SK-N-MC (cell line): ENCODE measurements around the gene IQSEC1.

Experiments
- DNase-seq: peaks from one replicate; pipeline ENCODE4 v3.0.0-alpha.2; 2011; ENCODE audit warnings: low read depth, low spot score
- H3K27ac ChIP-seq: fragments of 200-600 bp; sonication (generic); 2 replicates; pipeline ENCODE4 v1.5.1; 2016; ENCODE audit warnings: mixed run types
- H3K36me3 ChIP-seq: fragments of 200-600 bp; sonication (generic); 2 replicates; pipeline ENCODE4 v1.6.1; 2017; ENCODE audit warnings: antibody characterized with exemption, low read length, mixed read lengths; ENCODE audit not compliant: insufficient read depth
- H3K4me3 ChIP-seq: fragments of 200-600 bp; sonication (generic); 2 replicates; pipeline ENCODE4 v1.5.1; 2016
- H3K9ac ChIP-seq: fragments of 200-600 bp; sonication (generic); 2 replicates; pipeline ENCODE4 v1.8.0; 2017; ENCODE audit warnings: mixed run types, mixed read lengths; ENCODE audit not compliant: insufficient read length
- H3K9me3 ChIP-seq: fragments of 200-600 bp; sonication (generic); 2 replicates; pipeline ENCODE4 v1.6.1; 2017; ENCODE audit warnings: low read depth, mild to moderate bottlenecking, antibody characterized with exemption, low read length, moderate library complexity, mixed read lengths
- EZH2 ChIP-seq: fragments of 200-600 bp; sonication (generic); IDR thresholded peaks from one replicate; pipeline ENCODE4 v1.6.1; 2017; ENCODE audit warnings: antibody characterized with exemption
- FOXP2 ChIP-seq: optimal IDR thresholded peaks from 2 replicates; pipeline ENCODE3; 2011; ENCODE audit warnings: mild to moderate bottlenecking, moderate library complexity; ENCODE audit not compliant: insufficient read depth; ENCODE audit errors: extremely low read length, control extremely low read depth
- POLR2AphosphoS5 ChIP-seq: IDR thresholded peaks from 2 replicates; pipeline ENCODE4 v1.6.1; 2012; ENCODE audit warnings: mild to moderate bottlenecking, low read depth, low read length, borderline replicate concordance

IQSEC1 gene

GRCh38 chr3:12916159-12916558 is 157.1 kb downstream of the IQSEC1 start:
- DNase-seq: no peak
- H3K36me3 ChIP-seq: no peaks in the 10 kb centered on the region
- H3K27ac ChIP-seq: no peak overlapping the region
- TF ChIP-seq EZH2: no peak
- TF ChIP-seq POLR2AphosphoS5: no peak
- TF ChIP-seq FOXP2: no peak
- H3K9me3 ChIP-seq: no peaks in the 10 kb centered on the region
- no peak overlapping the region for H3K9ac ChIP-seq
- H3K4me3 ChIP-seq: no peak overlapping the region

- TF ChIP-seq FOXP2: no peak
- TF ChIP-seq POLR2AphosphoS5: no peak
- TF ChIP-seq EZH2: no peak
- Histone ChIP-seq H3K9me3 (no peaks in the 10 kb centered on the region), H3K4me3 (no peak overlapping the region), H3K36me3 (no peaks in the 10 kb centered on the region), H3K27ac (no peak overlapping the region), H3K9ac (no peak overlapping the region)
- no peak for DNase-seq
These were observed 159.1 kb downstream of the IQSEC1 start for GRCh38 chr3:12914088-12914487.

DNA sequence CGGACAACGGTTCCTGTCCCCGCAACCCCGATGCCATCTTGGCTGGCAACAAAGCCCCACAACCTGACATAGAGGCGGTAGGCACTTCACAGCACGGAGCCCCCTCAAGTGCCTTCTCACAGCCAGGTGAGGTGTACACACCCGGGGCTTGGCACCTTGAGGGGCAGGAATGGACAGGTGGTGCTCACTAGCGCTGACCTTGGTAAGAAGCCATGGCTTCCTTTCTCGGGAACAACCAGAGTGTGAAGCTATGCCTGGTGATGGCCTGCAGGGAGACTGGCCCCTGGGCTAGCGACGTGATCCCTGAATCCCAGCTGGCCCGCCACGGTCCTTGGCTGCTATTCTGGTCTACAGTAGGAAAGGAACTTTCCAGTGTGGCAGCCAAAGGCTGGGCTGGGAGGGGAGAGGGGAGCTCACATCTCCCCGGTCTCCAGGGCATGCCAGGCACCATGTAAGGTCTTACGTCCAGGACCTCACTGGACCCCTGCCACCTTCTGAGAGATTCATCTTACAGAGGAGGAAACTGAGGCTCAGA is 161.3 kb downstream of the IQSEC1 start:
- H3K9me3 ChIP-seq: no peaks in the 10 kb centered on the region
- TF ChIP-seq EZH2 (no peak), POLR2AphosphoS5 (no peak), FOXP2 (no peak)
- no peak overlapping the region for H3K9ac ChIP-seq
- no peaks in the 10 kb centered on the region for H3K36me3 ChIP-seq
- H3K27ac ChIP-seq: no peak overlapping the region
- H3K4me3 ChIP-seq: no peak overlapping the region
- no peak for DNase-seq

DNA sequence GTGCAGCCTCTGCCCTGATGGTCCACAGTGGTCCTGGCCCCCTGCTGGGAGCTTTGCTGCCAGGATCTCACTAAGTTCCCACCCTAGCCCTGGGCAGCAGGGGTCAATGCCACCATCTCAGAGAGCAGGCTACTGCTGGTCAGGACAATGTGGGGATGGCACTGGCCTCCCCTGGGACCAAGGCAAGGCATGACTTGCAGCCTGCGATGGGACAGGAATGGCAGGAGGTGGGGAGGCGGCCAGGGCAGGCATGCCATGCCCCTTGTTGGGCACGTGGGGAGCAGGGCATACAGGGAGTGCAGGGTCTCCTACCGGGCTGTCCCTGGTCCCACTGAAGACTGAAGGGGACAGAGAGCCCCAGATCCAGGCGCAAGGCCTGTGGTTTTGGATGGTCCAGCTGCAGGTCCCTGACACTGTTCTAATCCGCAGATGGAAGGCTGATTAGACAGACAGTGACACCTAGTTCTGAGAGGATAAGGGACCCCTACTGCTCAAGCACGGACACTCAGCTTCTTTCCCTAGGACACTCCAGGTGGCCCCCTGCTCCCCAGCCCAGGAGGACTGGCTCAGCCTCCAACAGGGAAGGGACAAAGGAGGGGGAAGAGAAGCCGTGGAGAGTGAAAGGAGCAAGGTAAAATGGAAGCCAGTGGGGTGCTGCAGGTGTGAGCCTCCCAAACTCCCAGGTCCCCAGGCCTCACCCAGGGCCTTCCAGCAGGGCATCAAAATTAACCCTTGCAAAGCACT is 162.7 kb downstream of the IQSEC1 start:
- H3K9ac ChIP-seq: no peak overlapping the region
- no peak for DNase-seq
- H3K9me3 ChIP-seq: no peaks in the 10 kb centered on the region
- no peak for TF ChIP-seq FOXP2
- no peak for TF ChIP-seq EZH2
- no peak for TF ChIP-seq POLR2AphosphoS5
- H3K4me3 ChIP-seq: no peak overlapping the region
- no peaks in the 10 kb centered on the region for H3K36me3 ChIP-seq
- no peak overlapping the region for H3K27ac ChIP-seq

- DNase-seq: no peak
- H3K4me3 ChIP-seq: no peak overlapping the region
- no peak overlapping the region for H3K27ac ChIP-seq
- TF ChIP-seq POLR2AphosphoS5 (no peak), EZH2 (no peak), FOXP2 (no peak)
- H3K9ac ChIP-seq: no peak overlapping the region
- no peaks in the 10 kb centered on the region for H3K9me3 ChIP-seq
- no peaks in the 10 kb centered on the region for H3K36me3 ChIP-seq
These were observed 163.5 kb downstream of the IQSEC1 start for GRCh38 chr3:12909710-12910109.

DNA sequence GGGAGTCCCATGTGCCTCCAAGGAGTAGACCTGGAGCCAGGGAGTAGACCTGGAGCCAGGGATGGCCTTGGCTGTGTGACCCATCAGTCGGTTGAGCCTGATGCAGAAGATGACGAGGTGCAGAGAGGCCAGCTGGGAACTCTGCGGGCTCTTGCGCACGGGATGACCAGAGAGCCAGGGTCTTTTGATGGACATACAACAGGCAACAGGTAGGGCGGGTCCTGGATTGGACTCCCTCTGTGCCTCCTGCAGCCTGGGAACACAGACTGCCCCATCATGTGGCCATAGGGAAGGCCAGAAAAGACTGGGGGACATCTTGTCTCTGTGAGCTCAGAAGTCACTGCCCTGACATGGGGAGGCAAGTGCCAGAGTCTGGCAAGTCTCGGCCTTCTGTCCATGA is 164.4 kb downstream of the IQSEC1 start:
- Histone ChIP-seq H3K36me3 (no peaks in the 10 kb centered on the region), H3K9me3 (no peaks in the 10 kb centered on the region), H3K9ac (no peak overlapping the region), H3K27ac (no peak overlapping the region), H3K4me3 (no peak overlapping the region)
- no peak for DNase-seq
- TF ChIP-seq FOXP2 (no peak), EZH2 (no peak), POLR2AphosphoS5 (no peak)

- H3K36me3 ChIP-seq: no peaks in the 10 kb centered on the region
- H3K9me3 ChIP-seq: no peaks in the 10 kb centered on the region
- no peak overlapping the region for H3K4me3 ChIP-seq
- H3K9ac ChIP-seq: no peak overlapping the region
- no peak for TF ChIP-seq FOXP2
- TF ChIP-seq POLR2AphosphoS5: no peak
- TF ChIP-seq EZH2: no peak
- no peak overlapping the region for H3K27ac ChIP-seq
- no peak for DNase-seq
These were observed 165.0 kb downstream of the IQSEC1 start for GRCh38 chr3:12908136-12908730.

DNA sequence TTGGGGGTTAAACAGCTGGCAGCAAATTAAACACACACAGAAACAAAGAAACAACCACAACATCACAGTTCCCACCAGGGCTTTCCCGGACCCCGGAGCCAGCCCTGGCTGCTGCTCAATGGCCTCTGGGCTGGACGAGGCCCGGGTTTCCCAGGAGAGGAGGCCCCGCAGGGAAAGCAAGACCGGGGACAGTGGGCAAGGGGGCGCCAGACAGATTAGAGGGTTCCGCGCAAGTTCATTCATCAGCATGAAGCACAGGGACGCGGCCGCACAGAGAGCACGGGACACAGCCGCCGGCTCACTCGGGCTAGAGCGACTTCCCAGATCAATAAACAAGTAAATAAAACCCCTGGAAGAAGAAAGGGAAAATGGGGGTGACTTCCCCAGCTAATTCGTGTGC is 165.5 kb downstream of the IQSEC1 start:
- no peaks in the 10 kb centered on the region for H3K36me3 ChIP-seq
- DNase-seq: no peak
- no peak for TF ChIP-seq FOXP2
- TF ChIP-seq POLR2AphosphoS5: no peak
- TF ChIP-seq EZH2: no peak

More for the DNA sequence above, 165.5 kb downstream of the IQSEC1 start:
- Histone ChIP-seq H3K27ac (no peak overlapping the region), H3K9ac (no peak overlapping the region), H3K4me3 (no peak overlapping the region), H3K9me3 (no peaks in the 10 kb centered on the region)
